Cardiac muscle cell (in vitro differentiated cells and primary cell): ENCODE data around the gene BIVM. TPM values are rescaled to one million over a fixed set of nuclear protein-coding genes. Genes with fewer than 3 reads are reported as not detected.
A peak's percentile ranks its signal among the peaks of the same experiment; 100 is the strongest.

ENCODE experiments used
- DNase-seq, 2 donors: peaks; one replicate each; pipeline versions ENCODE4 v3.0.0 to v3.0.0-alpha.2; 2010 to 2017; ENCODE audit warnings: low read depth in 1 of 2, low spot score in 1 of 2
- H3K27ac ChIP-seq: fragments of 200-600 bp; sonication (generic); 2 replicates; pipeline ENCODE4 v1.5.1; 2016
- H3K27me3 ChIP-seq: fragments of 200-600 bp; sonication (generic); 2 replicates; pipeline ENCODE4 v1.6.0; 2016; ENCODE audit warnings: control low read depth
- H3K36me3 ChIP-seq: fragments of 200-600 bp; sonication (generic); 2 replicates; pipeline ENCODE4 v1.5.1; 2016; ENCODE audit warnings: control low read depth
- H3K4me1 ChIP-seq: fragments of 200-600 bp; sonication (generic); 2 replicates; pipeline ENCODE4 v1.8.1; 2017; ENCODE audit warnings: low read depth, mild to moderate bottlenecking, mixed run types
- H3K4me3 ChIP-seq: fragments of 200-600 bp; sonication (generic); 2 replicates; pipeline ENCODE4 v1.5.1; 2016; ENCODE audit warnings: mild to moderate bottlenecking
- H3K9me3 ChIP-seq: fragments of 200-600 bp; sonication (generic); 2 replicates; pipeline ENCODE4 v1.5.1; 2017; ENCODE audit warnings: low read depth, mild to moderate bottlenecking, control low read depth
- polyA plus RNA-seq: library from polyadenylated mRNA; unstranded; fragments of >200 nt; fragmentation: Nextera tagmentation; extraction: Ambion mirVana; gene quantifications from 2 replicates; pipeline ENCODE4 v1.2.1, GENCODE V29; 2016
- total RNA-seq: library from RNA; depleted of rRNA; stranded (reverse); fragments of >200 nt; gene quantifications from 2 replicates; pipeline ENCODE4 v1.2.3, GENCODE V29; 2016
- TF ChIP-seq, protein P1 (sequence below): IDR thresholded peaks from 2 replicates; pipeline ENCODE4 v1.5.1; 2012; ENCODE audit warnings: low read depth, mild to moderate bottlenecking, low read length

The BIVM gene
- total and polyA plus RNA-seq, 2 experiments from 2014 or later, result 14.7 to 16.1 TPM

DNA sequence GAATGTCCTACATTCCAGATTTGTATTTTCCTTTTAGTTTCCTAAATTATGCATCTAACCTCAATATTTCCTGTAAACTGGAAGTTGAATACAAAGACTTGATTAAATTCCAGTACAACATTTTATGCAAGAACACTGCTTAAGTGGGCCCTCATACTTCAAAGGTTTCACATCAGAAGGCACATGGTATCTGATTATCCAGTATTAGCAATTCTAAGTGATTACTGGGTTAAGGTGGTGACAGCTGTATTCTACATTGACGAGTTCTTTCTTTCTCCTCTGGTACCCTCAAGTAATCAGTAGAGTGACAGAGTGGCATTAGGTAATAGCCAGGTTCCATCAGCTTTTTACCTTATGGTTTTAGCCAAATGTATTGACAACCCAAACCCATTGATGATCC, 18.3 kb downstream of the BIVM start:
- Histone ChIP-seq H3K27ac (no peak overlapping the region), H3K9me3 (no peaks in the 10 kb centered on the region), H3K4me1 (peaks cover 9% of the 10 kb centered on the region), H3K4me3 (no peak overlapping the region), H3K27me3 (no peaks in the 10 kb centered on the region), H3K36me3 (peaks cover 17% of the 10 kb centered on the region)
- TF ChIP-seq, protein P1, sequence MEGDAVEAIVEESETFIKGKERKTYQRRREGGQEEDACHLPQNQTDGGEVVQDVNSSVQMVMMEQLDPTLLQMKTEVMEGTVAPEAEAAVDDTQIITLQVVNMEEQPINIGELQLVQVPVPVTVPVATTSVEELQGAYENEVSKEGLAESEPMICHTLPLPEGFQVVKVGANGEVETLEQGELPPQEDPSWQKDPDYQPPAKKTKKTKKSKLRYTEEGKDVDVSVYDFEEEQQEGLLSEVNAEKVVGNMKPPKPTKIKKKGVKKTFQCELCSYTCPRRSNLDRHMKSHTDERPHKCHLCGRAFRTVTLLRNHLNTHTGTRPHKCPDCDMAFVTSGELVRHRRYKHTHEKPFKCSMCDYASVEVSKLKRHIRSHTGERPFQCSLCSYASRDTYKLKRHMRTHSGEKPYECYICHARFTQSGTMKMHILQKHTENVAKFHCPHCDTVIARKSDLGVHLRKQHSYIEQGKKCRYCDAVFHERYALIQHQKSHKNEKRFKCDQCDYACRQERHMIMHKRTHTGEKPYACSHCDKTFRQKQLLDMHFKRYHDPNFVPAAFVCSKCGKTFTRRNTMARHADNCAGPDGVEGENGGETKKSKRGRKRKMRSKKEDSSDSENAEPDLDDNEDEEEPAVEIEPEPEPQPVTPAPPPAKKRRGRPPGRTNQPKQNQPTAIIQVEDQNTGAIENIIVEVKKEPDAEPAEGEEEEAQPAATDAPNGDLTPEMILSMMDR, result no peak
- DNase-seq, result no peak

DNA sequence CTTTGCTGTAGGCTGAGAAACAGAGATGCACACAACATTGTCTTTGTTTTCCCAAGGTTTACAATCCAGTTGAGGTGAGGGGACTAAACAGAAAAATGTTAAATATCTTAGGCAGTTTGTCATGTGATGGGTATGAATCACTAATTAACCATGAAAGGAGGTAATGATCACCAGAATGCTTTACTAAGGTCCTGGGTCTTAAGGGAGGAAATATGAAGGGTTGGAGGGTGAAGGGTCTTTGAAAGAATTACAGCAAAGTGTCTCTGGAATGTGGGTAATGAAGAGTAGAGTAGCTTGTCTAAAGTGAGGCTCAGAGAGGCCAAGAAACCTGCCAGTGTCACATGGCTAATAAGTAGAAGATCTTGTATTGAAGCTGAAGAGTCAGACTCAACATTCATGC, 19.0 kb downstream of the BIVM start:
- H3K4me3 ChIP-seq, result no peak overlapping the region
- no peak for DNase-seq

DNA sequence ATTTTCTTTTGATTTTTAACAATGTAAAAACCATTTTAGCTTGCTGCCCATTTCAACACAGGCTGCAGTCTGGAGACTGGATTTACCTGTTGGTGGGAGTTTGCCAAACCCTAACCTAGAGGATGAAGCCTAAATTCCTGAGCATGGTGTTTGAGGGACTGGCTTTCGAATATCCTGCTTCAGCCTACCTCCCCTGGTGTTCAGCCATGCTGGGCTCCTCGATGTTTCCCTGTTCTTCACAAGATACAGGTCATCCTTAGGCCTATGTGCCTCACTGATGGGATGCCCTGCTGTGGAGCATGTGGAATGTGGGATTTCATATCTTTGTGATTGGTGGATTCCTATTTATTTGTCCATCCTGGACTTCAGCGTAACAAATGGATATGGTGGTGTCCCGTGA, 26.5 kb downstream of the BIVM start:
- DNase-seq, result no peak
- H3K4me1 ChIP-seq, result no peaks in the 10 kb centered on the region
- H3K9me3 ChIP-seq, result no peaks in the 10 kb centered on the region
- TF ChIP-seq, protein P1, result no peak
- H3K27me3 ChIP-seq, result no peaks in the 10 kb centered on the region
- H3K27ac ChIP-seq, result no peak overlapping the region
- H3K36me3 ChIP-seq, result peaks cover 33% of the 10 kb centered on the region
- no peak overlapping the region for H3K4me3 ChIP-seq

More for the DNA sequence above, 19.0 kb downstream of the BIVM start:
- peaks cover 23% of the 10 kb centered on the region for H3K36me3 ChIP-seq
- no peaks in the 10 kb centered on the region for H3K9me3 ChIP-seq
- H3K4me1 ChIP-seq, result peaks cover 9% of the 10 kb centered on the region
- no peak overlapping the region for H3K27ac ChIP-seq
- TF ChIP-seq, protein P1, result no peak
- H3K27me3 ChIP-seq, result no peaks in the 10 kb centered on the region

DNA sequence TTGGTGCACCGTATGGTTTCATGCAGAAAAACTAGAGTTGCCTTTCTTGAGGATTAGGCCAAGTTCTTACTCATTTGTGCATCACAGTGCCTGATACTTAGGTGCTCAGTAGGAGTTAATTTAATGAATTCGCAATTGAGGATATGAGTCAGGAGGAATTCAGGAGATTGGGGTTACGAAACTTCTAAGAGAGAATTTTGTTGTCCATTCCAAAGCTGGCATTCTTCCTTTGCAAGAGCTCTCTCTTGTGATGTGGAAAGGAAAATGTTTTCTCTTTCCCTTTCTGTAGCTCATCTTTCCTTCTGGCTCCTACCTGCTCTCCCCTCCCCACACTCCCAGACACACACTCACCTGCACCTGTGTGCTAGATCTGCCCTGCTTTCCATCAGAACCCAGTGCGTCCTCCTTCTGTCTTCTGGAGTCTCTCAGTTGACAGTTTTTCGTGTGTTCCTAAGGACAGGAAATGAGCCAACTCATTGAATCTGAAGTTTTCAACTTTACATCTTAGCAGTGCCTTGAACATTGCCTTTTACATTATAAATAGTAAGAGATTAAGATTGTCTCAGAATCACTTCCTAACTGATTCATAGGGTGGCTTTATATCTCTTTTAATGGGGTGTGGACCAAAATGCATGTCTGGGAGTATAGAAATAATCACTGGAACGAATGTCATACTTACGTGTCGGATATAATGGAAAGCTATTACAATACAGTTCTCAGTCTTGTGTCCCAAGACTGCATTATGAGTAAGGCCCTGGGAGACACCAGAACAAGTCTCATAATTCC, 27.2 kb downstream of the BIVM start:
- Histone ChIP-seq H3K4me3 (no peak overlapping the region), H3K27me3 (no peaks in the 10 kb centered on the region), H3K27ac (no peak overlapping the region), H3K4me1 (no peaks in the 10 kb centered on the region), H3K9me3 (no peaks in the 10 kb centered on the region), H3K36me3 (peaks cover 28% of the 10 kb centered on the region)
- peak in 1 of 2 donors; percentile 95 for DNase-seq
- TF ChIP-seq, protein P1, result peak; percentile 12

DNA sequence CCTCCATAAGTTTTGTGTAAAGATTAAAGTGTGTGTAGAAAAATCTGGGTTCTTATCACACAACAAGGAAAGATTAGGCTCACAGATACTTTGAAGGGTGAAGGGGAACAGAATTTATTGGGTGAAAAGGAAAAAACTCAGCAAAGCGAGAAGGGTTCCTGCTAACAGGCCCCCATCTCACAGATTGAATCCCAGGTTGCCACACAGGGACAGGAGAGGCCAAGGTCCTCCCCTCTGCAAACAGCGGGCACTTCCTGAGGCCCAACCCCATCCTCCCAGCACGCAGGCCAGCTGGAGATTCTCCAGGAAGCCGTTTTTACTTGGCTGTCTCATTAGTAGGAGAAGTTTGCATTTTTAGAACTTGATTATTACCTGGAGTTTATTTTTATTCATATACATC, 31.7 kb downstream of the BIVM start:
- no peak overlapping the region for H3K27ac ChIP-seq
- no peaks in the 10 kb centered on the region for H3K4me1 ChIP-seq
- H3K9me3 ChIP-seq, result no peaks in the 10 kb centered on the region
- H3K36me3 ChIP-seq, result peaks cover 16% of the 10 kb centered on the region
- no peaks in the 10 kb centered on the region for H3K27me3 ChIP-seq
- TF ChIP-seq, protein P1, result no peak
- H3K4me3 ChIP-seq, result no peak overlapping the region
- DNase-seq, result peak in 1 of 2 donors; percentile 65
